ENCODE measurements around the gene BIVM.

GRCh38 chr13:102781591-102781990 lies 17.3 kb upstream of the BIVM start:
- TF ChIP-seq ARNTL (CRISPR knock-in tag; IDR thresholded peaks at IDR 0.05; ENCODE audit: borderline replicate concordance, low read depth) (no peak), CSDC2 (CRISPR knock-in tag; IDR thresholded peaks at IDR 0.05) (no peak), ZFP30 (CRISPR knock-in tag; IDR thresholded peaks at IDR 0.05) (no peak), ZNF565 (CRISPR knock-in tag; conservative IDR thresholded peaks at IDR 0.05; ENCODE audit: low read depth) (no peak), ZC3H10 (CRISPR knock-in tag; IDR thresholded peaks at IDR 0.05) (no peak), PPARA (CRISPR knock-in tag; IDR thresholded peaks at IDR 0.05; ENCODE audit: borderline replicate concordance) (no peak), ZFP3 (CRISPR knock-in tag; IDR thresholded peaks at IDR 0.05) (no peak)
- TF ChIP-seq, protein P1, sequence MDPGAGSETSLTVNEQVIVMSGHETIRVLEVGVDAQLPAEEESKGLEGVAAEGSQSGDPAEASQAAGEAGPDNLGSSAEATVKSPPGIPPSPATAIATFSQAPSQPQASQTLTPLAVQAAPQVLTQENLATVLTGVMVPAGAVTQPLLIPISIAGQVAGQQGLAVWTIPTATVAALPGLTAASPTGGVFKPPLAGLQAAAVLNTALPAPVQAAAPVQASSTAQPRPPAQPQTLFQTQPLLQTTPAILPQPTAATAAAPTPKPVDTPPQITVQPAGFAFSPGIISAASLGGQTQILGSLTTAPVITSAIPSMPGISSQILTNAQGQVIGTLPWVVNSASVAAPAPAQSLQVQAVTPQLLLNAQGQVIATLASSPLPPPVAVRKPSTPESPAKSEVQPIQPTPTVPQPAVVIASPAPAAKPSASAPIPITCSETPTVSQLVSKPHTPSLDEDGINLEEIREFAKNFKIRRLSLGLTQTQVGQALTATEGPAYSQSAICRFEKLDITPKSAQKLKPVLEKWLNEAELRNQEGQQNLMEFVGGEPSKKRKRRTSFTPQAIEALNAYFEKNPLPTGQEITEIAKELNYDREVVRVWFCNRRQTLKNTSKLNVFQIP (CRISPR knock-in tag; IDR thresholded peaks at IDR 0.05; ENCODE audit: borderline replicate concordance, low read depth), result no peak
- TF ChIP-seq, protein P2, sequence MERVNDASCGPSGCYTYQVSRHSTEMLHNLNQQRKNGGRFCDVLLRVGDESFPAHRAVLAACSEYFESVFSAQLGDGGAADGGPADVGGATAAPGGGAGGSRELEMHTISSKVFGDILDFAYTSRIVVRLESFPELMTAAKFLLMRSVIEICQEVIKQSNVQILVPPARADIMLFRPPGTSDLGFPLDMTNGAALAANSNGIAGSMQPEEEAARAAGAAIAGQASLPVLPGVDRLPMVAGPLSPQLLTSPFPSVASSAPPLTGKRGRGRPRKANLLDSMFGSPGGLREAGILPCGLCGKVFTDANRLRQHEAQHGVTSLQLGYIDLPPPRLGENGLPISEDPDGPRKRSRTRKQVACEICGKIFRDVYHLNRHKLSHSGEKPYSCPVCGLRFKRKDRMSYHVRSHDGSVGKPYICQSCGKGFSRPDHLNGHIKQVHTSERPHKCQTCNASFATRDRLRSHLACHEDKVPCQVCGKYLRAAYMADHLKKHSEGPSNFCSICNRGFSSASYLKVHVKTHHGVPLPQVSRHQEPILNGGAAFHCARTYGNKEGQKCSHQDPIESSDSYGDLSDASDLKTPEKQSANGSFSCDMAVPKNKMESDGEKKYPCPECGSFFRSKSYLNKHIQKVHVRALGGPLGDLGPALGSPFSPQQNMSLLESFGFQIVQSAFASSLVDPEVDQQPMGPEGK (CRISPR knock-in tag; IDR thresholded peaks at IDR 0.05; ENCODE audit: borderline replicate concordance), result no peak
- TF ChIP-seq, protein P3, sequence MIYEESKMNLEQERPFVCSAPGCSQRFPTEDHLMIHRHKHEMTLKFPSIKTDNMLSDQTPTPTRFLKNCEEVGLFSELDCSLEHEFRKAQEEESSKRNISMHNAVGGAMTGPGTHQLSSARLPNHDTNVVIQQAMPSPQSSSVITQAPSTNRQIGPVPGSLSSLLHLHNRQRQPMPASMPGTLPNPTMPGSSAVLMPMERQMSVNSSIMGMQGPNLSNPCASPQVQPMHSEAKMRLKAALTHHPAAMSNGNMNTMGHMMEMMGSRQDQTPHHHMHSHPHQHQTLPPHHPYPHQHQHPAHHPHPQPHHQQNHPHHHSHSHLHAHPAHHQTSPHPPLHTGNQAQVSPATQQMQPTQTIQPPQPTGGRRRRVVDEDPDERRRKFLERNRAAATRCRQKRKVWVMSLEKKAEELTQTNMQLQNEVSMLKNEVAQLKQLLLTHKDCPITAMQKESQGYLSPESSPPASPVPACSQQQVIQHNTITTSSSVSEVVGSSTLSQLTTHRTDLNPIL (CRISPR knock-in tag; IDR thresholded peaks at IDR 0.05; ENCODE audit: low read depth), result no peak

Measured in SK-N-SH treated with all-trans-retinoic acid at 6 μM for 48 hours (cell line).